GM12891 (cell line): ENCODE data around the gene MRPL33.

ENCODE experiments used
- PAX5 ChIP-seq: IDR thresholded peaks from 2 replicates; pipeline ENCODE4 v1.6.1; 2011; ENCODE audit warnings: low read length, moderate library complexity, mild to moderate bottlenecking; ENCODE audit not compliant: insufficient read depth, severe bottlenecking
- POLR2A ChIP-seq: IDR thresholded peaks from 2 replicates; pipeline ENCODE4 v1.6.1; 2011; ENCODE audit warnings: low read depth, low read length, control low read depth
- POLR2AphosphoS5 ChIP-seq: IDR thresholded peaks from 2 replicates; pipeline ENCODE4 v1.6.1; 2011; ENCODE audit warnings: low read depth, low read length, control low read depth
- POU2F2 ChIP-seq: IDR thresholded peaks from 2 replicates; pipeline ENCODE4 v1.6.1; 2011; ENCODE audit warnings: low read depth, mild to moderate bottlenecking, control low read depth, low read length, moderate library complexity
- SPI1 ChIP-seq: IDR thresholded peaks from 2 replicates; pipeline ENCODE4 v1.6.1; 2011; ENCODE audit warnings: low read depth, low read length, control low read depth
- TAF1 ChIP-seq: IDR thresholded peaks from 2 replicates; pipeline ENCODE4 v1.6.1; 2011; ENCODE audit warnings: low read depth, low read length, control low read depth

- no peak for TF ChIP-seq POLR2A
- no peak for TF ChIP-seq POLR2AphosphoS5
- TF ChIP-seq TAF1: no peak
- no peak for TF ChIP-seq POU2F2
- no peak for TF ChIP-seq SPI1
- TF ChIP-seq PAX5: no peak
Observed at GRCh38 chr2:27763907-27764267, 7.6 kb upstream of the MRPL33 start.
